Spleen (tissue), 11 donors: ENCODE results near the gene SOST. TPM values are rescaled to one million over a fixed set of nuclear protein-coding genes. Genes with fewer than 3 reads are reported as not detected.
A peak's percentile ranks its signal among the peaks of the same experiment; 100 is the strongest.

Experiments
- DNase-seq: peaks from one replicate; pipeline ENCODE4 v3.0.0-alpha.2; 2020
- H3K27ac ChIP-seq, 8 donors: fragments of 200-600 bp; sonication (generic) in 7 of 8; 1 replicate in 4 of 8; 2 replicates in 4 of 8; pipeline versions ENCODE4 v1.5.0 to v1.8.0; 2016 to 2021; ENCODE audit warnings: inconsistent platforms in 4 of 8, mild to moderate bottlenecking in 4 of 8, moderate library complexity in 1 of 8
- H3K27me3 ChIP-seq, 7 donors: fragments of 200-600 bp; sonication (generic) in 6 of 7; replicated peaks in 1 of 7; 1 replicate in 4 of 7; 2 replicates in 3 of 7; pipeline versions ENCODE4 v1.5.0 to v1.8.0; 2016 to 2021; ENCODE audit warnings: inconsistent platforms in 3 of 7, mild to moderate bottlenecking in 1 of 7
- H3K36me3 ChIP-seq, 6 donors: fragments of 200-600 bp; sonication (generic) in 5 of 6; 1 replicate in 4 of 6; 2 replicates in 2 of 6; pipeline versions ENCODE4 v1.5.0 to v1.8.0; 2016 to 2021; ENCODE audit warnings: inconsistent platforms in 2 of 6
- H3K4me1 ChIP-seq, 6 donors: fragments of 200-600 bp; sonication (generic) in 5 of 6; 1 replicate in 3 of 6; 2 replicates in 3 of 6; pipeline versions ENCODE4 v1.5.0 to v1.8.0; 2016 to 2021; ENCODE audit warnings: inconsistent platforms in 3 of 6
- H3K4me3 ChIP-seq, 8 donors: fragments of 200-600 bp; sonication (generic) in 7 of 8; 1 replicate in 4 of 8; 2 replicates in 4 of 8; pipeline versions ENCODE4 v1.5.0 to v1.8.0; 2016 to 2021; ENCODE audit warnings: inconsistent platforms in 4 of 8, mild to moderate bottlenecking in 4 of 8, moderate library complexity in 2 of 8
- H3K9me3 ChIP-seq, 8 donors: fragments of 200-600 bp; sonication (generic) in 7 of 8; 1 replicate in 4 of 8; 2 replicates in 4 of 8; pipeline versions ENCODE4 v1.5.0 to v1.8.0; 2016 to 2021; ENCODE audit warnings: inconsistent platforms in 4 of 8
- CTCF ChIP-seq, 11 experiments: fragments of 200-600 bp in 7 of 11; fragments of 450-650 bp in 4 of 11; sonication (generic) in 4 of 11; IDR thresholded peaks in 8 of 11; conservative IDR thresholded peaks in 3 of 11; 1 replicate in 7 of 11; 2 replicates in 4 of 11; pipeline versions ENCODE4 v1.4.0 to v1.8.0; 2016 to 2021; ENCODE audit warnings: antibody characterized with exemption in 11 of 11, inconsistent platforms in 4 of 11, mild to moderate bottlenecking in 1 of 11
- POLR2A ChIP-seq, 3 donors: fragments of 450-650 bp; IDR thresholded peaks; one replicate each; pipeline ENCODE4 v1.5.1; 2017; ENCODE audit warnings: antibody characterized with exemption in 3 of 3, mild to moderate bottlenecking in 1 of 3
- POLR2AphosphoS5 ChIP-seq, 3 donors: sonication (generic); formaldehyde crosslinking; IDR thresholded peaks; one replicate each; pipeline ENCODE4 v1.5.1; 2017; ENCODE audit warnings: antibody characterized with exemption in 3 of 3
- WGBS, 5 donors: extraction: QIAGEN DNeasy Blood & Tissue Kit in 3 of 5; methylation state at CpG; one replicate each; pipeline versions ENCODE4 v1.1.5 to v1.1.7; 2013 to 2018; 5-methylcytosine and 5-hydroxymethylcytosine counted together
- intact Hi-C: fragments of 100-400 bp; cut with DNase I; formaldehyde crosslinking; loops from one replicate; pipeline ENCODE4 v1.15.0; 2023; ENCODE audit warnings: low total_unique reads
- polyA plus RNA-seq, 3 donors: library from polyadenylated mRNA; stranded (reverse); fragments of 200-250 nt; gene quantifications; one replicate each; pipeline ENCODE4 v1.2.1, GENCODE V29; 2013
- total RNA-seq, 7 donors: library from RNA; depleted of rRNA in 3 of 7; stranded (reverse); fragments of >200 nt in 3 of 7; fragmentation: NEBNext Ultra II Directional in 4 of 7; extraction: Animal tissue kit (Norgen Biotek cat#: 25700) in 4 of 7; gene quantifications; one replicate each; pipeline versions ENCODE4 v1.1.0 to v1.2.1, GENCODE V29; 2016 to 2021
- donor health status: healthy with polysubstance abuse.
- donor health status: DM: no; HTN: no; CAD: no; lungs with moderate emphysema.
- donor health status: DM: no; HTN: no; CAD: no.
- donor health status: Bipolar disorder and iron deficiency.
- donor health status: healthy.
- donor health status: DM: no; HTN: no; CAD: no.
- donor health status: DM: yes; HTN: yes; CAD: no.

The SOST gene
- total and polyA plus RNA-seq, 10 donors: 0.04 TPM; not detected in 9

GRCh38 chr17:43720311-43721060 is 38.1 kb downstream of the SOST start:
- Histone ChIP-seq H3K36me3 (no peaks in the 10 kb centered on the region), H3K4me1 (peaks cover 2 to 18% (median 11%) of the 10 kb centered on the region in 6 donors), H3K27ac (peak overlapping the region; percentile 83 to 98 (median 96)), H3K9me3 (no peaks in the 10 kb centered on the region), H3K4me3 (peak overlapping the region; percentile 29 to 95 (median 74)), H3K27me3 (peaks cover 0 to 6% (median 0%) of the 10 kb centered on the region in 7 donors)
- intact Hi-C loops: no loop called here
- TF ChIP-seq CTCF (IDR thresholded peaks at IDR 0.05 in 8 of 11, conservative IDR thresholded peaks at IDR 0.05 in 3 of 11): no peak
- peak; percentile 92 to 95 (median 95) for TF ChIP-seq POLR2AphosphoS5 (IDR thresholded peaks at IDR 0.05)
- TF ChIP-seq POLR2A (IDR thresholded peaks at IDR 0.05): peak in 1 of 3 donors; percentile 52
- 1 to 2% (median 1%) methylated on average over 52 to 64 of the region's 64 CpGs for WGBS, 5 donors
- peak; percentile 96 for DNase-seq

DNA sequence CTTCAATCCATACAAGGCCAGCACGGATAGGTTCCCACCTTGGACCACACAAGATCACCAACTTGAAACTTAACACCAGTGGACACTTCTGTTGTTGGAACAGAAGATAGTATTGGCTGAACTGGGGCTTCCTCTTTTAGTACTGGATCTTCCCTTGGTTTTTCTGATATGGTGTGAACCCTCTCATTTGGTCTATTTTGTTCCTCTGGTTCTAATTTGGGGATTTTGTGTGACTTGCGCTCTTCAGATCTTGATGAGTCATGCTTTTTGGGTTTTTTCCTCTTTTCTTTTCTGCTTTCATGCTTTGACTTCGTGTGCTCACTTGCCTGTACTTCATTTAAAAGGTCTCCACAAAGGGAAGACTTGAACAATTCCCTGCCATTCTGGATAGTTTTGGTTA is 39.0 kb downstream of the SOST start:
- Histone ChIP-seq H3K4me3 (peak overlapping the region in 1 of 8 donors; percentile 95), H3K27me3 (peaks cover 0 to 15% (median 0%) of the 10 kb centered on the region in 7 donors), H3K4me1 (peaks cover 2 to 20% (median 11%) of the 10 kb centered on the region in 6 donors), H3K27ac (peak overlapping the region in 5 of 8 donors; percentile 95 to 98 (median 98)), H3K36me3 (no peaks in the 10 kb centered on the region), H3K9me3 (no peaks in the 10 kb centered on the region)
- intact Hi-C loops: no loop called here
- no peak for DNase-seq
- 48 to 61% (median 50%) methylated on average over 3 of the region's 3 CpGs for WGBS, 5 donors
- TF ChIP-seq CTCF (IDR thresholded peaks at IDR 0.05 in 8 of 11, conservative IDR thresholded peaks at IDR 0.05 in 3 of 11) (no peak), POLR2AphosphoS5 (IDR thresholded peaks at IDR 0.05) (no peak), POLR2A (IDR thresholded peaks at IDR 0.05) (no peak)

DNA sequence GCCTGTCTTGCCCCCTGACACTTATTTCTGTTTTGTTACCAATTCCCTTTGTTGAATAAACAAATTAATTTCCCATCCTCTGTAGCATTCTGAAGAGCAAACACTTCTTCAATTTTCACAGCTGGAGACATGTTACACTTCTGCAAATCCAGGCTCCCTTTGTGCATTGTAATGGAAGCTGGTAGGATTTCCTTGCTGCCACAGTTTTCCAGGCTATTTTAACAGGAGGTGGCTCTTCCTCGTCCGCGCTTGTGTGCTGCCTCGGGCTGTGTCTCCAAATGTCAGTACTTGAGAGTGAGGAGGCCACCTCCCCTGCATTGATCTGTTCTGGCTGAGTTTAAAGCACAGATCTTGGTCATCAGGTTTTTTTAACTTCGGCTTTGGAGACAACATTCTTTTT is 40.0 kb downstream of the SOST start:
- intact Hi-C loops: no loop called here
- H3K27me3 ChIP-seq: peaks cover 0 to 25% (median 0%) of the 10 kb centered on the region in 7 donors
- H3K4me1 ChIP-seq: peaks cover 2 to 30% (median 22%) of the 10 kb centered on the region in 6 donors
- H3K27ac ChIP-seq: no peak overlapping the region
- DNase-seq: no peak
- no peak overlapping the region for H3K4me3 ChIP-seq
- TF ChIP-seq POLR2A (IDR thresholded peaks at IDR 0.05) (no peak), POLR2AphosphoS5 (IDR thresholded peaks at IDR 0.05) (no peak), CTCF (IDR thresholded peaks at IDR 0.05 in 8 of 11, conservative IDR thresholded peaks at IDR 0.05 in 3 of 11) (no peak)
- H3K9me3 ChIP-seq: no peaks in the 10 kb centered on the region
- WGBS, 5 donors: 76 to 91% (median 89%) methylated on average over 5 of the region's 5 CpGs
- H3K36me3 ChIP-seq: no peaks in the 10 kb centered on the region

DNA sequence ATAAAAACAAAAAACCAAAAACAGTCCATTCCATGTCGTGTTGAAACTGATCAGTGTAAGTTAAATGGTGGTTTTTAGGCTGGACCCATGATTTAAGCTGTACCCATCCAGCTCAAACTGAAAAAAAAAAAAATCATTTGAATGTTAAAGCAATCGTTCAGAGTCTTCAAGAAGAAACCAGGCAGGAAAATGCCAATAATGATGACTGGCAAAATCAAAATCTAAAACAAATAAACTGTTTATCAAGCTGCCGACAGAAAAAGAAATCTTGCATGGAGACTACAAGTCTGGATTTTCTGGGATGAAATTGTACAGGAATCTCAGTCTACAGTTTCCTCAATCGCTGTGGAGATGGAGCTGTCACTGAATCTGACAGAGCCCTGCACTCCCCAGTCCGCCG is 40.7 kb downstream of the SOST start:
- TF ChIP-seq CTCF (IDR thresholded peaks at IDR 0.05 in 8 of 11, conservative IDR thresholded peaks at IDR 0.05 in 3 of 11) (no peak), POLR2AphosphoS5 (IDR thresholded peaks at IDR 0.05) (no peak), POLR2A (IDR thresholded peaks at IDR 0.05) (no peak)
- H3K27me3 ChIP-seq: peaks cover 0 to 32% (median 0%) of the 10 kb centered on the region in 7 donors
- H3K36me3 ChIP-seq: no peaks in the 10 kb centered on the region
- H3K27ac ChIP-seq: no peak overlapping the region
- H3K4me1 ChIP-seq: peaks cover 6 to 37% (median 27%) of the 10 kb centered on the region in 6 donors
- no peak overlapping the region for H3K4me3 ChIP-seq
- no peak for DNase-seq
- no peaks in the 10 kb centered on the region for H3K9me3 ChIP-seq
- intact Hi-C loops: no loop called here
- WGBS, 5 donors: 76 to 88% (median 83%) methylated on average over 6 of the region's 6 CpGs
